Measurements from ENCODE around the gene CHMP2A.

Gene CHMP2A

GRCh38 chr19:58569943-58570670 is 15.2 kb upstream of the CHMP2A start:
- TF ChIP-seq CTCF (IDR thresholded peaks at IDR 0.05; ENCODE audit: low read depth, low read length, missing control alignments) = no peak
- no peak for DNase-seq
- in situ Hi-C loops (cut with HindIII; ENCODE audit: low pct_ligation_motif_present, low sequenced_read_pairs) = no loop called here
- H3K36me3 ChIP-seq (replicated peaks) = peaks cover 14% of the 10 kb centered on the region
- no peaks in the 10 kb centered on the region for H3K27me3 ChIP-seq (replicated peaks)
- no peak overlapping the region for H3K27ac ChIP-seq
- no peak overlapping the region for H3K4me3 ChIP-seq (ENCODE audit: low read depth, low read length)

- in situ Hi-C loops (cut with HindIII; ENCODE audit: low pct_ligation_motif_present, low sequenced_read_pairs) = no loop called here
- no peak for TF ChIP-seq CTCF (IDR thresholded peaks at IDR 0.05; ENCODE audit: low read depth, low read length, missing control alignments)
- Histone ChIP-seq H3K4me3 (ENCODE audit: low read depth, low read length) (no peak overlapping the region), H3K27ac (no peak overlapping the region), H3K36me3 (replicated peaks) (peaks cover 14% of the 10 kb centered on the region), H3K27me3 (replicated peaks) (no peaks in the 10 kb centered on the region)
- no peak for DNase-seq
These were observed 14.5 kb upstream of the CHMP2A start for GRCh38 chr19:58569191-58569942.

- no peak overlapping the region for H3K4me3 ChIP-seq (ENCODE audit: low read depth, low read length)
- H3K27me3 ChIP-seq (replicated peaks) = no peaks in the 10 kb centered on the region
- in situ Hi-C loops (cut with HindIII; ENCODE audit: low pct_ligation_motif_present, low sequenced_read_pairs) = no loop called here
- DNase-seq = no peak
- H3K36me3 ChIP-seq (replicated peaks) = peaks cover 14% of the 10 kb centered on the region
- no peak overlapping the region for H3K27ac ChIP-seq
- TF ChIP-seq CTCF (IDR thresholded peaks at IDR 0.05; ENCODE audit: low read depth, low read length, missing control alignments) = no peak
These were observed 13.7 kb upstream of the CHMP2A start for GRCh38 chr19:58568453-58569130.

GRCh38 chr19:58566989-58567388 is 12.1 kb upstream of the CHMP2A start:
- Histone ChIP-seq H3K27me3 (replicated peaks) (no peaks in the 10 kb centered on the region), H3K4me3 (ENCODE audit: low read depth, low read length) (no peak overlapping the region), H3K36me3 (replicated peaks) (peaks cover 14% of the 10 kb centered on the region), H3K27ac (no peak overlapping the region)
- no peak for TF ChIP-seq CTCF (IDR thresholded peaks at IDR 0.05; ENCODE audit: low read depth, low read length, missing control alignments)
- in situ Hi-C loops (cut with HindIII; ENCODE audit: low pct_ligation_motif_present, low sequenced_read_pairs) = no loop called here
- DNase-seq = no peak

- H3K36me3 ChIP-seq (replicated peaks) = peaks cover 3% of the 10 kb centered on the region
- DNase-seq = no peak
- H3K27ac ChIP-seq = no peak overlapping the region
- no peak for TF ChIP-seq CTCF (IDR thresholded peaks at IDR 0.05; ENCODE audit: low read depth, low read length, missing control alignments)
- in situ Hi-C loops (cut with HindIII; ENCODE audit: low pct_ligation_motif_present, low sequenced_read_pairs) = no loop called here
- H3K4me3 ChIP-seq (ENCODE audit: low read depth, low read length) = no peak overlapping the region
- H3K27me3 ChIP-seq (replicated peaks) = no peaks in the 10 kb centered on the region
These were observed 8.9 kb upstream of the CHMP2A start for GRCh38 chr19:58563823-58564222.

Data from brain microvascular endothelial cell (primary cell).